Neural crest cell (in vitro differentiated cells): ENCODE results near the gene ZNF217. TPM values are rescaled to one million over a fixed set of nuclear protein-coding genes. Genes with fewer than 3 reads are reported as not detected.
"Not testable (repeated sequence)": the region's sequence is repeated elsewhere in the genome, so short reads cannot be mapped to it uniquely, and the experiment has no call there.

Experiments
- DNase-seq: peaks from one replicate; pipeline ENCODE4 v3.0.0; 2021; ENCODE audit warnings: low read depth, mixed read lengths, low spot score
- H3K27ac Mint-ChIP-seq: one replicate; pipeline ENCODE4 v1.8.0; 2021; ENCODE audit warnings: mild to moderate bottlenecking, mixed read lengths; ENCODE audit not compliant: unreplicated experiment
- H3K27me3 Mint-ChIP-seq: 2 replicates; pipeline ENCODE4 v1.8.0; 2021; ENCODE audit warnings: low read depth, mild to moderate bottlenecking, mixed read lengths
- H3K36me3 Mint-ChIP-seq: 2 replicates; pipeline ENCODE4 v1.8.0; 2021; ENCODE audit warnings: low read depth, mild to moderate bottlenecking, mixed read lengths
- H3K4me1 Mint-ChIP-seq: 2 replicates; pipeline ENCODE4 v1.8.0; 2021; ENCODE audit warnings: mixed read lengths
- H3K4me3 Mint-ChIP-seq: one replicate; pipeline ENCODE4 v1.8.0; 2021; ENCODE audit warnings: mild to moderate bottlenecking, mixed read lengths
- H3K9me3 Mint-ChIP-seq: 2 replicates; pipeline ENCODE4 v1.8.0; 2021; ENCODE audit warnings: mixed read lengths
- total RNA-seq: library from RNA; stranded (reverse); gene quantifications from 2 replicates; pipeline ENCODE4 v1.2.1, GENCODE V29; 2021
- TF ChIP-seq, protein P1 (sequence below): fragments of 200-600 bp; sonication (generic); conservative IDR thresholded peaks from 2 replicates; pipeline ENCODE4 v1.5.0; 2021; ENCODE audit warnings: antibody characterized with exemption, mild to moderate bottlenecking

The ZNF217 gene
- total RNA-seq, 1 donor from 2014 or later, result 35.5 TPM

DNA sequence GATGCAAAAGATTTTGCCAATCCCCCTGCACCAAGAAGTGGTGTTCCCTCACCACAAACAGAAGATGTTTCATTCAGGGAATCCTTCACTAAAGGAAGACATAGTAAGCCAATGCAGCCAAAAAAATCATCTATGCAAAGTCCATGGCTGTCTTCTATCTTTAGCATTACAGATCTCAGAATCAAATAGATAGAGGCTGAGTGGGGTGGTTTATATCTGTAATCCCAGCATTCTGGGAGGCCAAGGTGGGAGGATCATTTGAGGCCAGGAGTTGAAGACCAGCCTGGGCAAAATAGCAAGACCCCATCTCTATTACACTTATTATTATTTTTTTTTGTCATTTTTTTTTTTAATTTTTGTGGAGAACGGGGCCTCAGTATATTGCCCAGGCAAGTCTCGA lies 32.9 kb upstream of the ZNF217 start:
- H3K9me3 Mint-ChIP-seq, result no peaks in the 10 kb centered on the region
- H3K4me1 Mint-ChIP-seq, result peaks cover 25% of the 10 kb centered on the region
- no peaks in the 10 kb centered on the region for H3K27me3 Mint-ChIP-seq
- TF ChIP-seq, protein P1, sequence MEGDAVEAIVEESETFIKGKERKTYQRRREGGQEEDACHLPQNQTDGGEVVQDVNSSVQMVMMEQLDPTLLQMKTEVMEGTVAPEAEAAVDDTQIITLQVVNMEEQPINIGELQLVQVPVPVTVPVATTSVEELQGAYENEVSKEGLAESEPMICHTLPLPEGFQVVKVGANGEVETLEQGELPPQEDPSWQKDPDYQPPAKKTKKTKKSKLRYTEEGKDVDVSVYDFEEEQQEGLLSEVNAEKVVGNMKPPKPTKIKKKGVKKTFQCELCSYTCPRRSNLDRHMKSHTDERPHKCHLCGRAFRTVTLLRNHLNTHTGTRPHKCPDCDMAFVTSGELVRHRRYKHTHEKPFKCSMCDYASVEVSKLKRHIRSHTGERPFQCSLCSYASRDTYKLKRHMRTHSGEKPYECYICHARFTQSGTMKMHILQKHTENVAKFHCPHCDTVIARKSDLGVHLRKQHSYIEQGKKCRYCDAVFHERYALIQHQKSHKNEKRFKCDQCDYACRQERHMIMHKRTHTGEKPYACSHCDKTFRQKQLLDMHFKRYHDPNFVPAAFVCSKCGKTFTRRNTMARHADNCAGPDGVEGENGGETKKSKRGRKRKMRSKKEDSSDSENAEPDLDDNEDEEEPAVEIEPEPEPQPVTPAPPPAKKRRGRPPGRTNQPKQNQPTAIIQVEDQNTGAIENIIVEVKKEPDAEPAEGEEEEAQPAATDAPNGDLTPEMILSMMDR, result no peak
- DNase-seq, result no peak
- no peak overlapping the region for H3K27ac Mint-ChIP-seq
- H3K36me3 Mint-ChIP-seq, result no peaks in the 10 kb centered on the region
- no peak overlapping the region for H3K4me3 Mint-ChIP-seq

DNA sequence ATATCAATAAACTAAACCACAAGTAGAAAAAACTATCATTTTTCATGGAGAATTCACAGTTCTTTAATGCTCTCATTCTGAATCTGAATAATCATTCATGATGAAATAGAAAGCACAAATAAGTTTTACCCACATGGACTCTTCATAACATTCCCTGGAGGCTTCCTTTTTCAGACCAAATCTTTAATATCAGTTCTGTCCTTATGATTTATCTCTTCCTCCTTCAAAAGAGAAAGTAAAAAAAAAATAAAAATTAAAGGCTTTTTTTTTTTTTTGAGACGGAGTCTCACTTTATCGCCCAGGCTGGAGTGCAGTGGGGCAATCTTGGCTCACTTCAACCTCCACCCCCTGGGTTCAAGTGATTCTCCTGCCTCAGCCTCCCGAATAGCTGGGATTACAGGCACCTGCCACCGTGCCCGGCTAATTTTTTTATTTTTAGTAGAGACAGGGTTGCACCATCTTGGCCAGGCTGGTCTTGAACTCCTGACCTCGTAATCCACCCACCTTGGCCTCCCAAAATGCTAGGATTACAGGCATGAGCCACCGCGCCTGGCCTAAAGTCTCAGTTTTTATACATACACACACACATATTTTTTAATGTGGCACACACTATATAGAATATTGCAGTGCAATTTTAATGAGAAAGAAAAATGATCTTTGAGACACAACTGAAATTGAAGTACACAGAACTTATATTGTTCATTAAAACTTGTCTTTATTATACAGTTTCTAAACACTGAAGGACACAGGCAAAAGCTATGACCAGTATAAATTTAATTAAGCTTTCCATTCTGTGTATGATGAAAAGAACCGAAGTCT lies 31.9 kb upstream of the ZNF217 start:
- DNase-seq, result no peak
- Mint-ChIP-seq H3K9me3 (no peaks in the 10 kb centered on the region), H3K36me3 (no peaks in the 10 kb centered on the region), H3K27me3 (no peaks in the 10 kb centered on the region), H3K27ac (no peak overlapping the region), H3K4me1 (peaks cover 30% of the 10 kb centered on the region), H3K4me3 (no peak overlapping the region)
- TF ChIP-seq, protein P1, result no peak

DNA sequence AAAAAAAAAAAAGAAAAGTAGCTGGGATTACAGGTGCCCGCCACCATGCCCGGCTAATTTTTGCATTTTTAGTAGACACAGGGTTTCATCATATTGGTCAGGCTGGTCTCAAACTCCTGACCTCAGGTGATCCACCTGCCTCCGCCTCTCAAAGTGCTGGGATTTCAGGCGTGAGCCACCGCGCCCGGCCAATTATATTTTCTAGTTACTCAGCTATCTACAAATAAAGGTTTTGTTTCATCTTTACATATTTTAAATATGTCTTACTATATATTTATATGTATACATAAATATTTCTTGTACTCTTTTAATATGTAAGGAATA lies 31.2 kb upstream of the ZNF217 start:
- not testable (repeated sequence) for H3K36me3 Mint-ChIP-seq, H3K9me3 Mint-ChIP-seq, H3K4me3 Mint-ChIP-seq, H3K27ac Mint-ChIP-seq, DNase-seq, H3K27me3 Mint-ChIP-seq
- peaks cover 30% of the 10 kb centered on the region for H3K4me1 Mint-ChIP-seq

DNA sequence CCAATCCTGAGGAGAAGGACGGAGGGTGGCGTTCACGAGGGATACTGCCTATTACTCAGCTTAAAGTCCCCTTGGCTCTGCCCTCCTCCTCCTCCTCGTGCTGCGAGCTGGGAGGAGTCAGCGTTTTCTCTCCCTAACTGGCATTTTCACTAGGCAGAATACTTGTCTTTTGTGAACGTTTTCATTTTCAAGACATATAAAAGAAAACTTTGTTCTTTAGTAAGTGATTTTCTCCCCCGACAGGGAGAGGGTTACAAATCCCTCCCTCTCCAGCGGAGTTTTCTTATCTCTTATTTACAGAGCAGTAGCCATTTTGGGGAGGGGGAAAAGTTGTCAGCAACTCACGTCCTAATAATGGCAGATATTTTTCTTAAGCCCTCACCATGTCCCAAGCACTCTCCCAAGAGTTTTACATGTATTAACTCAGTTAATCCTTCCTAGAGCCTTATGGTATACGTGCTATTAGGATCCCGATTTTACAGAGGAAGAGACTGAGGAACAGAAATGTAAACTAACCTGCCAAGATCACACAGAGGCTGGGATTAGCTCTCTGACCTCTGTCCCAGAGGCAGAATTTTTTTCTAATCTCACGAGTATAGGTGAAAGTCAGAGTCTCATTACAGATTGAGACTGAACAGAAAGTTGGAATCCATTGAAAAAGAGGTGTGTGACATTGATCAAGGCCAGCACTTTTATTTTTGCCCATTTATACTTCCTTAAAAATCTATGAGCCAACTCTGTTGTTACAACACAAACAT lies 30.0 kb upstream of the ZNF217 start:
- no peaks in the 10 kb centered on the region for H3K9me3 Mint-ChIP-seq
- peak overlapping the region; percentile 97 for H3K27ac Mint-ChIP-seq
- DNase-seq, result peak; percentile 41
- TF ChIP-seq, protein P1, result no peak
- H3K36me3 Mint-ChIP-seq, result no peaks in the 10 kb centered on the region
- no peaks in the 10 kb centered on the region for H3K27me3 Mint-ChIP-seq
- peak overlapping the region; percentile 89 for H3K4me3 Mint-ChIP-seq
- H3K4me1 Mint-ChIP-seq, result peaks cover 33% of the 10 kb centered on the region

DNA sequence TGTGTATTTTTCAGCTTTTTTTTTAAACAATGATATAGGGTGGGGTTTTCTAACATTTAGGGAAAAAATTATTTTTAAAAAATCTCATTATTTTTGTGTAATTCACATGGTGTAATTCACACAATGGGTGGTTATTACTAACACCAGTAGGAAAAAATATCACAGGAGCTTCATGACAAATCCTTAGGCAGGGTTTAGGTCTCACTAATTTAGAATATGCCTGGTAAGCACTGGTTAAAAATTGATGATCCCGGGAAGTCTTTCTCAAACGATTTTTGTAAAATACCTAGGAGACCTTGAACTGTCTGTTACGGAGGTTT lies 29.5 kb upstream of the ZNF217 start:
- Mint-ChIP-seq H3K27me3 (no peaks in the 10 kb centered on the region), H3K4me3 (peak overlapping the region; percentile 89), H3K9me3 (no peaks in the 10 kb centered on the region), H3K27ac (peak overlapping the region; percentile 97), H3K4me1 (peaks cover 33% of the 10 kb centered on the region), H3K36me3 (no peaks in the 10 kb centered on the region)
- TF ChIP-seq, protein P1, result no peak
- no peak for DNase-seq
